Measurements from ENCODE around the gene FBXO24.

DNA sequence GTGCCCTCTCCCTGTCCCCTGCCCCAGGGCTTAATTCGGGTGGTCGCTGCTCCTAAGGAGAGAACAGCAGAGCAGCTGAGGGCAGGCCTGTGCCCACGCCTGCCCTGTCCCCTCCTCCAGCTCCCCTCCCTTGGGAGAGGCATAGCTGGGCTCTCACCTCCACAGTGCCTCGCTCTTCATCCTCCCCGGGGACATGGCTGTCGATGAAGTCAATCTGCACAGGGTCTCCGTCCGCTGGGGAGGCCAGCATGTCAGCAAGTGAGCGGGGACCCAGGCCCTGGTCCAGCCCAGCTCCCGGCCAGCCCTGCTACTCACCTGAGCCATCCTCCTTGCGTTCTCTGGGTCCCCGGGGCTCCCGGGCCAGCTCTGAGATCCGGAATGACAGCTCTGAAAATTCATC, 8.6 kb upstream of the FBXO24 start:
- TF ChIP-seq POLR2AphosphoS5 (IDR thresholded peaks at IDR 0.05; ENCODE audit: low read depth, low read length): no peak
- TF ChIP-seq EP300 (IDR thresholded peaks at IDR 0.05; ENCODE audit: borderline replicate concordance in 1 of 2, low read depth in 1 of 2, low read length in 1 of 2): no peak
